GM23248 (cell line): ENCODE measurements around the gene AGTRAP. TPM values are rescaled to one million over a fixed set of nuclear protein-coding genes. Genes with fewer than 3 reads are reported as not detected.

Experiments
- DNase-seq: peaks from one replicate; pipeline ENCODE4 v3.0.0-alpha.2; 2015
- H2AFZ ChIP-seq: fragments of 200-600 bp; sonication (generic); 2 replicates; pipeline ENCODE4 v1.6.1; 2016; ENCODE audit warnings: antibody characterized with exemption
- H3F3A ChIP-seq: fragments of 200-600 bp; sonication (generic); 2 replicates; pipeline ENCODE4 v1.6.1; 2016; ENCODE audit warnings: mild to moderate bottlenecking, antibody characterized with exemption, mixed run types; ENCODE audit not compliant: insufficient read depth
- H3K27ac ChIP-seq: fragments of 200-600 bp; sonication (generic); 2 replicates; pipeline ENCODE4 v1.5.1; 2016; ENCODE audit warnings: mild to moderate bottlenecking
- H3K27me3 ChIP-seq: fragments of 200-600 bp; sonication (generic); replicated peaks from 2 replicates; pipeline ENCODE4 v1.6.1; 2016; ENCODE audit warnings: mild to moderate bottlenecking; ENCODE audit not compliant: insufficient read depth
- H3K36me3 ChIP-seq: fragments of 200-600 bp; sonication (generic); 2 replicates; pipeline ENCODE4 v1.6.1; 2016; ENCODE audit warnings: low read depth, mild to moderate bottlenecking
- H3K4me1 ChIP-seq: fragments of 200-600 bp; sonication (generic); 2 replicates; pipeline ENCODE4 v1.6.1; 2016; ENCODE audit warnings: mild to moderate bottlenecking; ENCODE audit not compliant: insufficient read depth
- H3K4me2 ChIP-seq: fragments of 200-600 bp; sonication (generic); one replicate; pipeline ENCODE4 v1.6.1; 2016; ENCODE audit warnings: mild to moderate bottlenecking; ENCODE audit not compliant: unreplicated experiment
- H3K4me3 ChIP-seq: fragments of 200-600 bp; sonication (generic); 2 replicates; pipeline ENCODE4 v1.5.1; 2016; ENCODE audit warnings: mild to moderate bottlenecking
- H3K79me2 ChIP-seq: fragments of 200-600 bp; sonication (generic); 2 replicates; pipeline ENCODE4 v1.6.1; 2016; ENCODE audit warnings: mild to moderate bottlenecking; ENCODE audit not compliant: insufficient read depth
- H3K9ac ChIP-seq: fragments of 200-600 bp; sonication (generic); 2 replicates; pipeline ENCODE4 v1.6.1; 2016; ENCODE audit warnings: mild to moderate bottlenecking
- H3K9me2 ChIP-seq: fragments of 200-600 bp; sonication (generic); 2 replicates; pipeline ENCODE4 v1.6.1; 2016; ENCODE audit warnings: mixed run types, mild to moderate bottlenecking, moderate library complexity; ENCODE audit not compliant: insufficient read depth
- H3K9me3 ChIP-seq: fragments of 200-600 bp; sonication (generic); one replicate; pipeline ENCODE4 v1.6.1; 2017; ENCODE audit warnings: low read depth
- H4K20me1 ChIP-seq: fragments of 200-600 bp; sonication (generic); 2 replicates; pipeline ENCODE4 v1.6.0; 2016; ENCODE audit not compliant: insufficient read depth
- EZH2 ChIP-seq: fragments of 200-600 bp; sonication (generic); IDR thresholded peaks from 2 replicates; pipeline ENCODE4 v1.6.1; 2018; ENCODE audit warnings: antibody characterized with exemption, mild to moderate bottlenecking; ENCODE audit not compliant: insufficient read depth, poor library complexity, severe bottlenecking
- EZH2phosphoT487 ChIP-seq: fragments of 200-600 bp; sonication (generic); IDR thresholded peaks from 2 replicates; pipeline ENCODE4 v1.6.1; 2018; ENCODE audit warnings: antibody characterized with exemption, moderate library complexity, mild to moderate bottlenecking, low read depth; ENCODE audit not compliant: insufficient read depth
- WGBS, 2 experiments: methylation state at CpG; one replicate each; pipeline ENCODE4 v1.1.6; 2015 to 2017; ENCODE audit warnings: low lambda C conversion rate in 2 of 2, low coverage in 1 of 2; ENCODE audit errors: missing lambda C conversion rate in 2 of 2; 5-methylcytosine and 5-hydroxymethylcytosine counted together
- in situ Hi-C: fragments of 300-500 bp; cut with MboI; formaldehyde crosslinking; loops from 2 replicates; pipeline ENCODE4 v1.15.0; 2020
- polyA plus RNA-seq: library from polyadenylated mRNA; unstranded; fragments of >200 nt; fragmentation: Nextera tagmentation; extraction: Ambion mirVana; gene quantifications from 2 replicates; pipeline ENCODE4 v1.2.1, GENCODE V29; 2016
- total RNA-seq: library from RNA; depleted of rRNA; stranded (reverse); fragments of >200 nt; shearing (Covaris generic); gene quantifications from 2 replicates; pipeline ENCODE4 v1.2.3, GENCODE V29; 2014

Gene AGTRAP
- total and polyA plus RNA-seq, 2 experiments from 2014 or later = 113 to 121 TPM

GRCh38 chr1:11753555-11754208 is 17.7 kb downstream of the AGTRAP start:
- H3K36me3 ChIP-seq = no peaks in the 10 kb centered on the region; the same call in 1 of the 2 replicates
- H3K9me2 ChIP-seq = no peaks in the 10 kb centered on the region
- in situ Hi-C loops = no loop called here
- no peak for TF ChIP-seq EZH2
- no peak for TF ChIP-seq EZH2phosphoT487
- H3K27ac ChIP-seq = no peak overlapping the region
- no peak overlapping the region for H2AFZ ChIP-seq
- H3K9me3 ChIP-seq = no peaks in the 10 kb centered on the region
- no peaks in the 10 kb centered on the region for H3F3A ChIP-seq
- H4K20me1 ChIP-seq = no peaks in the 10 kb centered on the region
- H3K79me2 ChIP-seq = no peaks in the 10 kb centered on the region
- DNase-seq = no peak
- no peak overlapping the region for H3K4me3 ChIP-seq
- H3K27me3 ChIP-seq = no peaks in the 10 kb centered on the region
- no peaks in the 10 kb centered on the region for H3K4me1 ChIP-seq
- no peak overlapping the region for H3K4me2 ChIP-seq
- H3K9ac ChIP-seq = no peak overlapping the region
- 73 to 76% methylated on average over 7 of the region's 7 CpGs for WGBS, 2 experiments

- no peaks in the 10 kb centered on the region for H3F3A ChIP-seq
- no peaks in the 10 kb centered on the region for H3K36me3 ChIP-seq
- 83 to 89% methylated on average over 1 of the region's 1 CpG for WGBS, 2 experiments
- no peaks in the 10 kb centered on the region for H3K79me2 ChIP-seq
- TF ChIP-seq EZH2phosphoT487 = no peak
- no peak for TF ChIP-seq EZH2
- no peaks in the 10 kb centered on the region; the same call in none of the 2 replicates for H3K27me3 ChIP-seq
- no peak overlapping the region for H2AFZ ChIP-seq
- no peaks in the 10 kb centered on the region for H4K20me1 ChIP-seq
- no peak overlapping the region for H3K9ac ChIP-seq
- H3K4me2 ChIP-seq = no peak overlapping the region
- H3K27ac ChIP-seq = no peak overlapping the region
- no peaks in the 10 kb centered on the region for H3K4me1 ChIP-seq
- H3K4me3 ChIP-seq = no peak overlapping the region
- no peaks in the 10 kb centered on the region for H3K9me3 ChIP-seq
- no peaks in the 10 kb centered on the region for H3K9me2 ChIP-seq
- no peak for DNase-seq
- in situ Hi-C loops = no loop called here
Measured at GRCh38 chr1:11757047-11757446, 21.1 kb downstream of the AGTRAP start.

- H4K20me1 ChIP-seq = no peaks in the 10 kb centered on the region
- 76 to 84% methylated on average over 4 of the region's 4 CpGs for WGBS, 2 experiments
- H3K9me3 ChIP-seq = no peaks in the 10 kb centered on the region
- H2AFZ ChIP-seq = no peak overlapping the region
- no peaks in the 10 kb centered on the region for H3K79me2 ChIP-seq
- H3K27ac ChIP-seq = no peak overlapping the region
- no peak for DNase-seq
- H3K27me3 ChIP-seq = peaks cover 5% of the 10 kb centered on the region
- no peaks in the 10 kb centered on the region for H3K4me1 ChIP-seq
- H3F3A ChIP-seq = no peaks in the 10 kb centered on the region
- no peak overlapping the region for H3K4me2 ChIP-seq
- in situ Hi-C loops = no loop called here
- no peak overlapping the region for H3K9ac ChIP-seq
- no peak for TF ChIP-seq EZH2
- no peak for TF ChIP-seq EZH2phosphoT487
- no peaks in the 10 kb centered on the region for H3K36me3 ChIP-seq
- no peak overlapping the region for H3K4me3 ChIP-seq
- H3K9me2 ChIP-seq = no peaks in the 10 kb centered on the region
Measured at GRCh38 chr1:11759791-11760190, 23.9 kb downstream of the AGTRAP start.

- Histone ChIP-seq H3K4me3 (no peak overlapping the region), H3K36me3 (no peaks in the 10 kb centered on the region), H3K9me2 (no peaks in the 10 kb centered on the region), H3F3A (no peaks in the 10 kb centered on the region), H3K27me3 (peaks cover 5% of the 10 kb centered on the region), H2AFZ (no peak overlapping the region), H4K20me1 (no peaks in the 10 kb centered on the region), H3K4me1 (no peaks in the 10 kb centered on the region), H3K79me2 (no peaks in the 10 kb centered on the region), H3K27ac (no peak overlapping the region), H3K9ac (no peak overlapping the region), H3K9me3 (no peaks in the 10 kb centered on the region), H3K4me2 (no peak overlapping the region)
- DNase-seq = no peak
- no peak for TF ChIP-seq EZH2
- no peak for TF ChIP-seq EZH2phosphoT487
- 66 to 67% methylated on average over 5 to 6 of the region's 6 CpGs for WGBS, 2 experiments
- in situ Hi-C loops = no loop called here
Measured at GRCh38 chr1:11761285-11761684, 25.3 kb downstream of the AGTRAP start.

- no peak for DNase-seq
- Histone ChIP-seq H3F3A (no peaks in the 10 kb centered on the region), H3K79me2 (no peaks in the 10 kb centered on the region), H3K4me1 (no peaks in the 10 kb centered on the region), H3K36me3 (no peaks in the 10 kb centered on the region), H3K9me3 (no peaks in the 10 kb centered on the region), H4K20me1 (no peaks in the 10 kb centered on the region), H3K9me2 (no peaks in the 10 kb centered on the region), H3K27me3 (peaks cover 5% of the 10 kb centered on the region), H3K4me3 (no peak within 1 kb of the TSS), H2AFZ (no peak within 1 kb of the TSS), H3K27ac (no peak within 1 kb of the TSS), H3K9ac (no peak within 1 kb of the TSS), H3K4me2 (no peak within 1 kb of the TSS)
- in situ Hi-C loops = no loop called here
- TF ChIP-seq EZH2phosphoT487 (no peak), EZH2 (no peak)
- 14 to 20% methylated on average over 24 to 25 of the region's 29 CpGs for WGBS, 2 experiments
Measured at GRCh38 chr1:11761988-11762406, 26.1 kb downstream of the AGTRAP start, which contains the start of gene C1orf167. C1orf167 (plus strand) TSS chr1:11762193; CDS start chr1:11764401, 2,208 bp downstream.
